HL-60 (cell line): ENCODE data around the gene SHB.

ENCODE experiments used
- DNase-seq, 2 experiments: peaks; one replicate each; pipeline ENCODE4 v3.0.0-alpha.2; 2010 to 2020; ENCODE audit warnings: low read depth in 1 of 2, low spot score in 1 of 2
- H3K27ac ChIP-seq: fragments of 250-450 bp; sonication (Bioruptor Pico); replicated peaks from 2 replicates; pipeline ENCODE4 v1.5.1; 2020; ENCODE audit warnings: mild to moderate bottlenecking, moderate library complexity
- H3K27me3 ChIP-seq: fragments of 250-450 bp; sonication (Bioruptor Pico); 2 replicates; pipeline ENCODE4 v1.5.1; 2021; ENCODE audit warnings: mild to moderate bottlenecking, moderate library complexity; ENCODE audit not compliant: insufficient read depth, poor library complexity, severe bottlenecking
- H3K4me3 ChIP-seq: replicated peaks from 2 replicates; pipeline ENCODE4 v1.5.1; 2011; ENCODE audit warnings: mild to moderate bottlenecking, control low read depth, low read length; ENCODE audit not compliant: insufficient read depth
- GABPA ChIP-seq: IDR thresholded peaks from 2 replicates; pipeline ENCODE4 v1.6.1; 2012; ENCODE audit warnings: low read depth
- POLR2AphosphoS5 ChIP-seq: IDR thresholded peaks from 2 replicates; pipeline ENCODE4 v1.6.1; 2012; ENCODE audit warnings: low read depth
- REST ChIP-seq: IDR thresholded peaks from 2 replicates; pipeline ENCODE4 v1.6.1; 2012; ENCODE audit warnings: low read depth; ENCODE audit not compliant: insufficient replicate concordance
- SPI1 ChIP-seq: IDR thresholded peaks from 2 replicates; pipeline ENCODE4 v1.6.1; 2012; ENCODE audit warnings: low read depth, mild to moderate bottlenecking, borderline replicate concordance
- TF ChIP-seq, protein P1 (sequence below): IDR thresholded peaks from one replicate; pipeline ENCODE4 v1.5.1; 2011; ENCODE audit warnings: low read length, control low read depth, inconsistent platforms; ENCODE audit not compliant: insufficient read depth

The SHB gene

GRCh38 chr9:38008168-38009034 lies 60.6 kb downstream of the SHB start:
- no peak for TF ChIP-seq POLR2AphosphoS5
- TF ChIP-seq SPI1, result peak; percentile 55; the same call in 1 of the 2 replicates
- no peak for TF ChIP-seq REST
- no peaks in the 10 kb centered on the region for H3K27me3 ChIP-seq
- no peak overlapping the region for H3K27ac ChIP-seq
- DNase-seq, result peak; percentile 62 to 82
- no peak overlapping the region for H3K4me3 ChIP-seq

GRCh38 chr9:38007016-38007415 lies 62.0 kb downstream of the SHB start:
- Histone ChIP-seq H3K27me3 (no peaks in the 10 kb centered on the region), H3K27ac (no peak overlapping the region), H3K4me3 (no peak overlapping the region)
- no peak for DNase-seq
- no peak for TF ChIP-seq POLR2AphosphoS5
- TF ChIP-seq REST, result no peak
- TF ChIP-seq, protein P1, sequence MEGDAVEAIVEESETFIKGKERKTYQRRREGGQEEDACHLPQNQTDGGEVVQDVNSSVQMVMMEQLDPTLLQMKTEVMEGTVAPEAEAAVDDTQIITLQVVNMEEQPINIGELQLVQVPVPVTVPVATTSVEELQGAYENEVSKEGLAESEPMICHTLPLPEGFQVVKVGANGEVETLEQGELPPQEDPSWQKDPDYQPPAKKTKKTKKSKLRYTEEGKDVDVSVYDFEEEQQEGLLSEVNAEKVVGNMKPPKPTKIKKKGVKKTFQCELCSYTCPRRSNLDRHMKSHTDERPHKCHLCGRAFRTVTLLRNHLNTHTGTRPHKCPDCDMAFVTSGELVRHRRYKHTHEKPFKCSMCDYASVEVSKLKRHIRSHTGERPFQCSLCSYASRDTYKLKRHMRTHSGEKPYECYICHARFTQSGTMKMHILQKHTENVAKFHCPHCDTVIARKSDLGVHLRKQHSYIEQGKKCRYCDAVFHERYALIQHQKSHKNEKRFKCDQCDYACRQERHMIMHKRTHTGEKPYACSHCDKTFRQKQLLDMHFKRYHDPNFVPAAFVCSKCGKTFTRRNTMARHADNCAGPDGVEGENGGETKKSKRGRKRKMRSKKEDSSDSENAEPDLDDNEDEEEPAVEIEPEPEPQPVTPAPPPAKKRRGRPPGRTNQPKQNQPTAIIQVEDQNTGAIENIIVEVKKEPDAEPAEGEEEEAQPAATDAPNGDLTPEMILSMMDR, result no peak
- no peak for TF ChIP-seq SPI1
- no peak for TF ChIP-seq GABPA

GRCh38 chr9:38006163-38006562 lies 62.9 kb downstream of the SHB start:
- no peak for DNase-seq
- Histone ChIP-seq H3K27ac (no peak overlapping the region), H3K27me3 (no peaks in the 10 kb centered on the region), H3K4me3 (no peak overlapping the region)
- TF ChIP-seq, protein P1, result no peak
- no peak for TF ChIP-seq GABPA
- TF ChIP-seq SPI1, result no peak
- TF ChIP-seq REST, result no peak
- TF ChIP-seq POLR2AphosphoS5, result no peak
